BJ (cell line): ENCODE measurements around the gene TMEM150A. TPM values are rescaled to one million over a fixed set of nuclear protein-coding genes. Genes with fewer than 3 reads are reported as not detected.
"Not testable (repeated sequence)": the region's sequence is repeated elsewhere in the genome, so short reads cannot be mapped to it uniquely, and the experiment has no call there.

Experiments used
- CTCF ChIA-PET: fragments of 350-600 bp; formaldehyde crosslinking; extraction: SDS; loops from one replicate; lab custom pipeline; 2021; ENCODE audit warnings: antibody characterized with exemption, inconsistent platforms; lab: Yijun Ruan, JAX
- POLR2A ChIA-PET: fragments of 300-600 bp; sonication (Branson Sonifier 250); formaldehyde crosslinking; extraction: SDS; loops from one replicate; lab custom pipeline; 2021; ENCODE audit warnings: antibody characterized with exemption; lab: Charles Lee
- DNase-seq: peaks from one replicate; pipeline ENCODE4 v3.0.0-alpha.2; 2011; ENCODE audit warnings: low read depth
- H3K27me3 ChIP-seq: 2 replicates; pipeline ENCODE4 v1.6.0; 2011; ENCODE audit warnings: low read length; ENCODE audit not compliant: control insufficient read depth, insufficient read depth
- H3K36me3 ChIP-seq: 2 replicates; pipeline ENCODE4 v1.5.1; 2011; ENCODE audit warnings: low read length; ENCODE audit not compliant: control insufficient read depth, insufficient read depth
- H3K4me3 ChIP-seq: 2 replicates; pipeline ENCODE4 v1.5.1; 2011; ENCODE audit warnings: low read depth, mild to moderate bottlenecking, control low read depth, low read length
- polyA plus RNA-seq: library from polyadenylated mRNA; depleted of rRNA; stranded (reverse); fragments of >200 nt; gene quantifications from 2 replicates; pipeline ENCODE4 v1.2.3, GENCODE V29; 2011
- TF ChIP-seq, protein P1 (sequence below): IDR thresholded peaks from 2 replicates; pipeline ENCODE4 v1.5.1; 2011; ENCODE audit warnings: low read depth, mild to moderate bottlenecking, control low read depth, inconsistent platforms, low read length, moderate library complexity; ENCODE audit not compliant: insufficient read depth

The TMEM150A gene
- polyA plus RNA-seq, 1 experiment, result 19.1 TPM

DNA sequence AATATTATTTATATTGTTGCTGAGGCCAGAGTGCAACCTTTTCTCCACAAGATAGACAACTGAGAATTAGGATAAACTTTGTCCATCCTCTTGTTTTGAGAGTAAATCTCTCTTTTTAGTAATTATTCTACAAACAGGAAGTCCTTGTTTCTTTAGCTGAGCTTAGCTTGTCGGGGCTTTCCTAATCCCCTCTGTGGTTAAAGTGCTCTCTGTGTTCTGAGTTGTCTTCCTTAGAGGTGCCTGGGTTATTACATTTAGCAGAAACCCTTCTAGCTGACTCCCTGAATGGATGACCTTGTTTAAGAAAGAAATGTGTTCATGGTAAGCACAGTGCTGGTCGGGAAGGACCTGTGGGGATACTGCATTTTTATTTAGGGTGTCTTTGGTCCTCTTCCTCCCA, 26.2 kb upstream of the TMEM150A start:
- TF ChIP-seq, protein P1, sequence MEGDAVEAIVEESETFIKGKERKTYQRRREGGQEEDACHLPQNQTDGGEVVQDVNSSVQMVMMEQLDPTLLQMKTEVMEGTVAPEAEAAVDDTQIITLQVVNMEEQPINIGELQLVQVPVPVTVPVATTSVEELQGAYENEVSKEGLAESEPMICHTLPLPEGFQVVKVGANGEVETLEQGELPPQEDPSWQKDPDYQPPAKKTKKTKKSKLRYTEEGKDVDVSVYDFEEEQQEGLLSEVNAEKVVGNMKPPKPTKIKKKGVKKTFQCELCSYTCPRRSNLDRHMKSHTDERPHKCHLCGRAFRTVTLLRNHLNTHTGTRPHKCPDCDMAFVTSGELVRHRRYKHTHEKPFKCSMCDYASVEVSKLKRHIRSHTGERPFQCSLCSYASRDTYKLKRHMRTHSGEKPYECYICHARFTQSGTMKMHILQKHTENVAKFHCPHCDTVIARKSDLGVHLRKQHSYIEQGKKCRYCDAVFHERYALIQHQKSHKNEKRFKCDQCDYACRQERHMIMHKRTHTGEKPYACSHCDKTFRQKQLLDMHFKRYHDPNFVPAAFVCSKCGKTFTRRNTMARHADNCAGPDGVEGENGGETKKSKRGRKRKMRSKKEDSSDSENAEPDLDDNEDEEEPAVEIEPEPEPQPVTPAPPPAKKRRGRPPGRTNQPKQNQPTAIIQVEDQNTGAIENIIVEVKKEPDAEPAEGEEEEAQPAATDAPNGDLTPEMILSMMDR, result no peak
- DNase-seq, result no peak
- Histone ChIP-seq H3K4me3 (no peak overlapping the region), H3K27me3 (no peaks in the 10 kb centered on the region), H3K36me3 (peaks cover 27% of the 10 kb centered on the region)
- ChIA-PET CTCF (interaction anchor here (1.5 kb wide), 1 partner anchor 9 kb away, joined by 11 read pairs; no protein-coding TSS in a partner anchor), POLR2A (no interaction called here)

- TF ChIP-seq, protein P1, result no peak
- H3K27me3 ChIP-seq, result no peaks in the 10 kb centered on the region
- no peak for DNase-seq
- POLR2A ChIA-PET, result no interaction called here
- H3K4me3 ChIP-seq, result no peak overlapping the region
- CTCF ChIA-PET, result interaction anchor here (1.3 to 3.1 kb wide), 2 partner anchors 13 to 25 kb away, joined by 4 to 10 read pairs; no protein-coding TSS in a partner anchor
- H3K36me3 ChIP-seq, result peaks cover 28% of the 10 kb centered on the region
Observed at GRCh38 chr2:85623991-85624390, 21.5 kb upstream of the TMEM150A start.

DNA sequence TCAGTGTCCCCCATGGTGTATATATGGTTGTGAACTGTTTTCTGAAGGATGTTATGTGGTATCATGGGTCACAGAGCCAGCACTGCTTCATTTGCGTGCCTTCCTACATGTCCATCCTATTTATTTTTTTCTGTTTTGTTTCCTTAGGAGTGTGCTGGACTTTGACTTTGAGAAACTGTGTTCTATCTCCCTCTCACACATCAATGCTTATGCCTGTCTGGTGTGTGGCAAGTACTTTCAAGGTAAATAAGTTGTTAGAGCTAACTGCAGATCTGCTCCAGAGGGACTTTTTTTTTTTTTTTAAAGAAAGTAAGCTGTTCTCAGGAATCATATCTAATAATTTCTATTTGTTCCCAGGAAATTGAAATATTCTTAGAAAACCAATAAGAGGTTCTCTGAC, 18.8 kb upstream of the TMEM150A start:
- no peak for DNase-seq
- CTCF ChIA-PET, result interaction anchor here (0.6 to 4.0 kb wide), 7 partner anchors 10 to 201 kb away, joined by 3 to 19 read pairs (median 3); partner anchors contain the start of gene ATOH8
- POLR2A ChIA-PET, result no interaction called here
- TF ChIP-seq, protein P1, result no peak
- H3K27me3 ChIP-seq, result no peaks in the 10 kb centered on the region
- H3K4me3 ChIP-seq, result no peak overlapping the region
- peaks cover 23% of the 10 kb centered on the region for H3K36me3 ChIP-seq

DNA sequence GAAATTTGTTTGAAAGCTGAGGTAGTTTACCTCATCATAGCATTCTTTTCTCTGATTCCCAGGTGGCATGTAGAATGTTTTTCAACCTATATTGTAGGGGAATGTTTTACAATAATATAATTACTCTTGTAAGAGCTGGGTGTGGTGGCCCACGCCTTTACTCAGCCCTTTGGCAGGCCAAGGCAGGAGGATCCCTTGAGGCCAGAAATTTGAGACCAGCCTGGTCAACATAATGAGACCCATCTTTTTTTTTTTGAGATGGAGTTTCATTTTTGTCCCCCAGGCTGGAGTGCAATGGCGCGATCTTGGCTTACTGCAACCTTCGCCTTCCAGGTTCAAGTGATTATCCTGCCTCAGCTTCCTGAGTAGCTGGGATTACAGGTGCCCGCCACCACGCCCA, 17.1 kb upstream of the TMEM150A start:
- POLR2A ChIA-PET, result no interaction called here
- Histone ChIP-seq H3K4me3 (no peak overlapping the region), H3K27me3 (no peaks in the 10 kb centered on the region), H3K36me3 (peaks cover 13% of the 10 kb centered on the region)
- TF ChIP-seq, protein P1, result no peak
- CTCF ChIA-PET, result interaction anchor here (1.2 to 4.0 kb wide), 2 partner anchors 16 to 17 kb away, joined by 3 to 19 read pairs; no protein-coding TSS in a partner anchor
- DNase-seq, result no peak

GRCh38 chr2:85617723-85618122, 15.2 kb upstream of the TMEM150A start:
- H3K36me3 ChIP-seq, DNase-seq, H3K4me3 ChIP-seq, POLR2A ChIA-PET, H3K27me3 ChIP-seq: not testable (repeated sequence)
- CTCF ChIA-PET, result interaction anchor here (1.8 to 2.1 kb wide), 2 partner anchors 20 to 196 kb away, joined by 4 to 8 read pairs; no protein-coding TSS in a partner anchor

DNA sequence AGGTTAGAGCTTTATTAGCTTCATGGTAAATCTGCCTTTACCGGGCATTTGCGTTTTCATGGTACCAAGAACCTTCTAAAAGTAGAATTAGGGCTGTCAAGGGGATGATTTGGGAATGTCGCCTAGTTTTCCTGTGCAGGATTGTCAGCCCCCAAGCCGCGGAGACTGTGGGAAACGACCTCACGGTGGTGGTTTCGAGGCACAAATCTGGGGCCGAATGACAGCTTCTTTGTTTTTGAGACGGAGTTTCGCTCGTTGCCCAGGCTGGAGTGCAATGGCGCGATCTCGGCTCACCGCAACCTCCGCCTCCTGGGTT, 12.9 kb upstream of the TMEM150A start:
- CTCF ChIA-PET, result interaction anchor here (0.9 to 1.1 kb wide), 2 partner anchors 22 to 64 kb away, joined by 3 read pairs; no protein-coding TSS in a partner anchor
- TF ChIP-seq, protein P1, result no peak
- POLR2A ChIA-PET, result no interaction called here
- Histone ChIP-seq H3K36me3 (peaks cover under 1% of the 10 kb centered on the region; the same call in 1 of the 2 replicates), H3K4me3 (no peak overlapping the region), H3K27me3 (no peaks in the 10 kb centered on the region)
- DNase-seq, result no peak

- H3K36me3 ChIP-seq, POLR2A ChIA-PET, H3K27me3 ChIP-seq, DNase-seq, H3K4me3 ChIP-seq: not testable (repeated sequence)
- CTCF ChIA-PET, result interaction anchor here (0.9 kb wide), 1 partner anchor 22 kb away, joined by 3 read pairs; no protein-coding TSS in a partner anchor
Observed at GRCh38 chr2:85614757-85615156, 12.3 kb upstream of the TMEM150A start.
